HG02763 (cell line): ENCODE data around the gene NUTM2E.
"Not testable (repeated sequence)": the region's sequence is repeated elsewhere in the genome, so short reads cannot be mapped to it uniquely, and the experiment has no call there.

Experiments used
- ATAC-seq: cut with Tn5 transposase; IDR thresholded peaks from one replicate; pipeline ENCODE4 v1.9.1; 2021; ENCODE audit warnings: mild to moderate bottlenecking, moderate library complexity; ENCODE audit not compliant: unreplicated experiment

The NUTM2E gene

GRCh38 chr10:79862803-79863202 lies 36.3 kb downstream of the NUTM2E start:
- not testable (repeated sequence) for ATAC-seq

- not testable (repeated sequence) for ATAC-seq
These were observed 40.5 kb downstream of the NUTM2E start for GRCh38 chr10:79866903-79867551.

GRCh38 chr10:79868023-79868422 lies 41.5 kb downstream of the NUTM2E start:
- not testable (repeated sequence) for ATAC-seq

- not testable (repeated sequence) for ATAC-seq
These were observed 43.0 kb downstream of the NUTM2E start for GRCh38 chr10:79869439-79870097.

GRCh38 chr10:79871729-79872128 lies 45.2 kb downstream of the NUTM2E start:
- ATAC-seq: not testable (repeated sequence)
